Bronchial epithelial cell (primary cell): ENCODE data around the gene BTN2A1. TPM values are rescaled to one million over a fixed set of nuclear protein-coding genes. Genes with fewer than 3 reads are reported as not detected.

Experiments used
- DNase-seq: peaks from one replicate; pipeline ENCODE4 v3.0.0-alpha.2; 2010; ENCODE audit warnings: low read depth
- FAIRE-seq: peaks from 2 replicates; lab custom pipeline; 2011; peaks lifted over from hg19 to GRCh38; lab: Jason Lieb, UNC
- H3K27me3 ChIP-seq: 2 replicates; pipeline ENCODE4 v1.5.1; 2011; ENCODE audit warnings: low read length; ENCODE audit not compliant: control insufficient read depth, insufficient read depth
- H3K36me3 ChIP-seq: 2 replicates; pipeline ENCODE4 v1.5.1; 2011; ENCODE audit warnings: low read length; ENCODE audit not compliant: control insufficient read depth, insufficient read depth
- H3K4me3 ChIP-seq: 2 replicates; pipeline ENCODE4 v1.5.1; 2011; ENCODE audit warnings: mild to moderate bottlenecking, low read depth, low read length, control low read depth
- CTCF ChIP-seq: IDR thresholded peaks from 2 replicates; pipeline ENCODE4 v1.5.1; 2011; ENCODE audit warnings: mild to moderate bottlenecking, moderate library complexity, low read length, control low read depth, inconsistent platforms; ENCODE audit not compliant: insufficient read depth, severe bottlenecking
- total RNA-seq: library from RNA; depleted of rRNA; stranded (reverse); fragments of >200 nt; gene quantifications from 2 replicates; pipeline ENCODE4 v1.2.1, GENCODE V29; 2014

BTN2A1 gene
- total RNA-seq, 1 donor from 2014 or later, result 5.3 TPM

GRCh38 chr6:26473758-26474438 is 16.1 kb downstream of the BTN2A1 start:
- Histone ChIP-seq H3K4me3 (peak overlapping the region; percentile 40), H3K27me3 (no peaks in the 10 kb centered on the region), H3K36me3 (peaks cover under 1% of the 10 kb centered on the region)
- no peak for TF ChIP-seq CTCF
- DNase-seq (peak; percentile 95), FAIRE-seq (no peak)

- Histone ChIP-seq H3K27me3 (no peaks in the 10 kb centered on the region), H3K4me3 (peak overlapping the region; percentile 40), H3K36me3 (no peaks in the 10 kb centered on the region)
- TF ChIP-seq CTCF, result no peak
- no peak for FAIRE-seq
- DNase-seq, result no peak
Observed at GRCh38 chr6:26474439-26474881, 16.7 kb downstream of the BTN2A1 start.

- no peaks in the 10 kb centered on the region for H3K27me3 ChIP-seq
- H3K4me3 ChIP-seq, result no peak overlapping the region
- DNase-seq (peak; percentile 57), FAIRE-seq (no peak)
- TF ChIP-seq CTCF, result no peak
- no peaks in the 10 kb centered on the region for H3K36me3 ChIP-seq
Observed at GRCh38 chr6:26475823-26476729, 18.3 kb downstream of the BTN2A1 start.

GRCh38 chr6:26476896-26477295 is 19.1 kb downstream of the BTN2A1 start:
- no peak for FAIRE-seq
- no peaks in the 10 kb centered on the region for H3K27me3 ChIP-seq

GRCh38 chr6:26477426-26477825 is 19.7 kb downstream of the BTN2A1 start:
- H3K27me3 ChIP-seq, result no peaks in the 10 kb centered on the region
- no peak for FAIRE-seq
- TF ChIP-seq CTCF, result no peak

More at GRCh38 chr6:26476896-26477295, 19.1 kb downstream of the BTN2A1 start:
- TF ChIP-seq CTCF, result no peak
- Histone ChIP-seq H3K4me3 (no peak overlapping the region), H3K36me3 (no peaks in the 10 kb centered on the region)
- no peak for DNase-seq

More at GRCh38 chr6:26477426-26477825, 19.7 kb downstream of the BTN2A1 start:
- DNase-seq, result no peak
- Histone ChIP-seq H3K36me3 (no peaks in the 10 kb centered on the region), H3K4me3 (no peak overlapping the region)
